Tibial nerve (tissue), 4 donors: ENCODE results near the gene ASPG.

Experiments used
- CTCF ChIP-seq, 5 experiments: fragments of 200-600 bp in 3 of 5; fragments of 450-650 bp in 2 of 5; sonication (generic) in 3 of 5; IDR thresholded peaks; one replicate each; pipeline ENCODE4 v1.5.1; 2016 to 2019; ENCODE audit warnings: antibody characterized with exemption in 5 of 5, mild to moderate bottlenecking in 3 of 5, moderate library complexity in 2 of 5
- EP300 ChIP-seq, 2 donors: sonication (generic); formaldehyde crosslinking; IDR thresholded peaks; one replicate each; pipeline ENCODE4 v1.6.1; 2017; ENCODE audit warnings: antibody characterized with exemption in 2 of 2, mild to moderate bottlenecking in 1 of 2
- POLR2A ChIP-seq, 2 donors: fragments of 450-650 bp; IDR thresholded peaks; one replicate each; pipeline ENCODE4 v1.6.1; 2017; ENCODE audit warnings: antibody characterized with exemption in 2 of 2, mild to moderate bottlenecking in 2 of 2, moderate library complexity in 2 of 2

- TF ChIP-seq CTCF (IDR thresholded peaks at IDR 0.05) (no peak), POLR2A (IDR thresholded peaks at IDR 0.05) (no peak), EP300 (IDR thresholded peaks at IDR 0.05) (no peak)
These were observed 61.3 kb downstream of the ASPG start for GRCh38 chr14:104146651-104147345.
